Measurements from ENCODE around the gene TMEM61.

Gene TMEM61

GRCh38 chr1:55033265-55033614, 52.8 kb downstream of the TMEM61 start:
- no peaks in the 10 kb centered on the region for H3K9me3 ChIP-seq (ENCODE audit: insufficient read depth, low read length)
- H3K4me3 ChIP-seq (ENCODE audit: low read length), result no peak overlapping the region
- no peaks in the 10 kb centered on the region for H4K20me1 ChIP-seq (ENCODE audit: insufficient read depth, low read length)
- no peak overlapping the region for H3K27ac ChIP-seq (ENCODE audit: low read length)
- H3K4me1 ChIP-seq (ENCODE audit: low read length), result no peaks in the 10 kb centered on the region
- no peak overlapping the region for H2AFZ ChIP-seq (ENCODE audit: low read depth, low read length)
- H3K36me3 ChIP-seq (replicated peaks; ENCODE audit: low read depth, low read length), result no peaks in the 10 kb centered on the region
- H3K27me3 ChIP-seq (ENCODE audit: low read depth, low read length), result no peaks in the 10 kb centered on the region
- no peak overlapping the region for H3K9ac ChIP-seq (ENCODE audit: low read length)
- H3K79me2 ChIP-seq (ENCODE audit: low read length), result no peaks in the 10 kb centered on the region
- H3K4me2 ChIP-seq (ENCODE audit: low read length), result no peak overlapping the region
- TF ChIP-seq CTCF (IDR thresholded peaks at IDR 0.05; ENCODE audit: low read depth, low read length), result no peak
- no peak for TF ChIP-seq EZH2phosphoT487 (IDR thresholded peaks at IDR 0.05; ENCODE audit: low read depth)

GRCh38 chr1:55034476-55035133, 54.2 kb downstream of the TMEM61 start:
- H2AFZ ChIP-seq (ENCODE audit: low read depth, low read length), result no peak overlapping the region
- no peaks in the 10 kb centered on the region for H3K4me1 ChIP-seq (ENCODE audit: low read length)
- H3K79me2 ChIP-seq (ENCODE audit: low read length), result no peaks in the 10 kb centered on the region
- H3K4me2 ChIP-seq (ENCODE audit: low read length), result no peak overlapping the region
- H4K20me1 ChIP-seq (ENCODE audit: insufficient read depth, low read length), result no peaks in the 10 kb centered on the region
- no peak overlapping the region for H3K4me3 ChIP-seq (ENCODE audit: low read length)
- no peaks in the 10 kb centered on the region for H3K27me3 ChIP-seq (ENCODE audit: low read depth, low read length)
- no peak overlapping the region for H3K27ac ChIP-seq (ENCODE audit: low read length)
- H3K9me3 ChIP-seq (ENCODE audit: insufficient read depth, low read length), result no peaks in the 10 kb centered on the region
- no peaks in the 10 kb centered on the region for H3K36me3 ChIP-seq (replicated peaks; ENCODE audit: low read depth, low read length)
- TF ChIP-seq EZH2phosphoT487 (IDR thresholded peaks at IDR 0.05; ENCODE audit: low read depth), result no peak
- no peak for TF ChIP-seq CTCF (IDR thresholded peaks at IDR 0.05; ENCODE audit: low read depth, low read length)
- H3K9ac ChIP-seq (ENCODE audit: low read length), result no peak overlapping the region

GRCh38 chr1:55035904-55036303, 55.5 kb downstream of the TMEM61 start:
- H3K9me3 ChIP-seq (ENCODE audit: insufficient read depth, low read length), result no peaks in the 10 kb centered on the region
- H3K27me3 ChIP-seq (ENCODE audit: low read depth, low read length), result no peaks in the 10 kb centered on the region
- H2AFZ ChIP-seq (ENCODE audit: low read depth, low read length), result no peak overlapping the region
- no peaks in the 10 kb centered on the region for H3K36me3 ChIP-seq (replicated peaks; ENCODE audit: low read depth, low read length)
- H4K20me1 ChIP-seq (ENCODE audit: insufficient read depth, low read length), result no peaks in the 10 kb centered on the region
- no peaks in the 10 kb centered on the region for H3K79me2 ChIP-seq (ENCODE audit: low read length)
- no peak overlapping the region for H3K27ac ChIP-seq (ENCODE audit: low read length)
- H3K4me1 ChIP-seq (ENCODE audit: low read length), result no peaks in the 10 kb centered on the region
- no peak overlapping the region for H3K4me3 ChIP-seq (ENCODE audit: low read length)
- H3K9ac ChIP-seq (ENCODE audit: low read length), result no peak overlapping the region
- no peak overlapping the region for H3K4me2 ChIP-seq (ENCODE audit: low read length)
- TF ChIP-seq EZH2phosphoT487 (IDR thresholded peaks at IDR 0.05; ENCODE audit: low read depth) (no peak), CTCF (IDR thresholded peaks at IDR 0.05; ENCODE audit: low read depth, low read length) (no peak)

- no peaks in the 10 kb centered on the region for H3K27me3 ChIP-seq (ENCODE audit: low read depth, low read length)
- H2AFZ ChIP-seq (ENCODE audit: low read depth, low read length), result no peak overlapping the region
- TF ChIP-seq CTCF (IDR thresholded peaks at IDR 0.05; ENCODE audit: low read depth, low read length) (no peak), EZH2phosphoT487 (IDR thresholded peaks at IDR 0.05; ENCODE audit: low read depth) (no peak)
- no peak overlapping the region for H3K9ac ChIP-seq (ENCODE audit: low read length)
- no peaks in the 10 kb centered on the region for H3K79me2 ChIP-seq (ENCODE audit: low read length)
- no peaks in the 10 kb centered on the region for H3K4me1 ChIP-seq (ENCODE audit: low read length)
- H3K4me2 ChIP-seq (ENCODE audit: low read length), result no peak overlapping the region
- no peaks in the 10 kb centered on the region for H3K36me3 ChIP-seq (replicated peaks; ENCODE audit: low read depth, low read length)
- H3K27ac ChIP-seq (ENCODE audit: low read length), result no peak overlapping the region
- no peaks in the 10 kb centered on the region for H4K20me1 ChIP-seq (ENCODE audit: insufficient read depth, low read length)
- H3K4me3 ChIP-seq (ENCODE audit: low read length), result no peak overlapping the region
- H3K9me3 ChIP-seq (ENCODE audit: insufficient read depth, low read length), result no peaks in the 10 kb centered on the region
Observed at GRCh38 chr1:55037733-55038551, 57.5 kb downstream of the TMEM61 start.

Measured in OCI-LY3 (cell line).